HL-60 (cell line): ENCODE data around the gene FBLN5.

Experiments
- DNase-seq, 2 experiments: peaks; one replicate each; pipeline ENCODE4 v3.0.0-alpha.2; 2010 to 2020; ENCODE audit warnings: low read depth in 1 of 2, low spot score in 1 of 2
- H3K27ac ChIP-seq: fragments of 250-450 bp; sonication (Bioruptor Pico); replicated peaks from 2 replicates; pipeline ENCODE4 v1.5.1; 2020; ENCODE audit warnings: mild to moderate bottlenecking, moderate library complexity
- H3K27me3 ChIP-seq: fragments of 250-450 bp; sonication (Bioruptor Pico); 2 replicates; pipeline ENCODE4 v1.5.1; 2021; ENCODE audit warnings: mild to moderate bottlenecking, moderate library complexity; ENCODE audit not compliant: insufficient read depth, poor library complexity, severe bottlenecking
- H3K4me3 ChIP-seq: replicated peaks from 2 replicates; pipeline ENCODE4 v1.5.1; 2011; ENCODE audit warnings: mild to moderate bottlenecking, control low read depth, low read length; ENCODE audit not compliant: insufficient read depth
- CTCF ChIP-seq: IDR thresholded peaks from one replicate; pipeline ENCODE4 v1.5.1; 2011; ENCODE audit warnings: low read length, control low read depth, inconsistent platforms; ENCODE audit not compliant: insufficient read depth
- GABPA ChIP-seq: IDR thresholded peaks from 2 replicates; pipeline ENCODE4 v1.6.1; 2012; ENCODE audit warnings: low read depth
- POLR2AphosphoS5 ChIP-seq: IDR thresholded peaks from 2 replicates; pipeline ENCODE4 v1.6.1; 2012; ENCODE audit warnings: low read depth
- REST ChIP-seq: IDR thresholded peaks from 2 replicates; pipeline ENCODE4 v1.6.1; 2012; ENCODE audit warnings: low read depth; ENCODE audit not compliant: insufficient replicate concordance
- SPI1 ChIP-seq: IDR thresholded peaks from 2 replicates; pipeline ENCODE4 v1.6.1; 2012; ENCODE audit warnings: low read depth, mild to moderate bottlenecking, borderline replicate concordance

FBLN5 gene

GRCh38 chr14:91857614-91858013, 89.9 kb downstream of the FBLN5 start:
- no peak overlapping the region for H3K27ac ChIP-seq
- peaks cover 3% of the 10 kb centered on the region for H3K27me3 ChIP-seq
- DNase-seq, result no peak
- H3K4me3 ChIP-seq, result no peak overlapping the region
- no peak for TF ChIP-seq CTCF
- no peak for TF ChIP-seq GABPA
- TF ChIP-seq SPI1, result no peak
- no peak for TF ChIP-seq POLR2AphosphoS5
- no peak for TF ChIP-seq REST

GRCh38 chr14:91854327-91854934, 93.1 kb downstream of the FBLN5 start:
- no peak for DNase-seq
- no peak for TF ChIP-seq POLR2AphosphoS5
- TF ChIP-seq REST, result no peak
- TF ChIP-seq CTCF, result no peak
- no peak for TF ChIP-seq SPI1
- no peak for TF ChIP-seq GABPA

GRCh38 chr14:91851563-91851962, 95.9 kb downstream of the FBLN5 start:
- DNase-seq, result no peak
- TF ChIP-seq SPI1, result no peak
- no peak for TF ChIP-seq POLR2AphosphoS5
- no peak for TF ChIP-seq REST
- no peak for TF ChIP-seq CTCF
- TF ChIP-seq GABPA, result no peak
- H3K27ac ChIP-seq, result no peak overlapping the region
- no peak overlapping the region for H3K4me3 ChIP-seq
- peaks cover 7% of the 10 kb centered on the region for H3K27me3 ChIP-seq

More at GRCh38 chr14:91854327-91854934, 93.1 kb downstream of the FBLN5 start:
- H3K4me3 ChIP-seq, result no peak overlapping the region
- H3K27ac ChIP-seq, result no peak overlapping the region
- peaks cover 3% of the 10 kb centered on the region for H3K27me3 ChIP-seq
